Hematopoietic multipotent progenitor cell treated with erythropoietin and hydrocortisone succinate and interleukin-3 and kit ligand, for 15 days (in vitro differentiated cells): ENCODE results near the gene SLC7A6OS.

ENCODE experiments used
- DNase-seq: peaks from one replicate; pipeline ENCODE4 v3.0.0-alpha.2; 2015; ENCODE audit warnings: low spot score

Gene SLC7A6OS

GRCh38 chr16:68253721-68254120 lies 57.0 kb downstream of the SLC7A6OS start:
- DNase-seq = no peak

GRCh38 chr16:68252383-68252782 lies 58.4 kb downstream of the SLC7A6OS start:
- no peak for DNase-seq

GRCh38 chr16:68251832-68252231 lies 58.9 kb downstream of the SLC7A6OS start:
- no peak for DNase-seq

GRCh38 chr16:68250951-68251350 lies 59.8 kb downstream of the SLC7A6OS start:
- DNase-seq = no peak

GRCh38 chr16:68249371-68249770 lies 61.4 kb downstream of the SLC7A6OS start:
- no peak for DNase-seq
